Uterus (tissue), 4 donors: ENCODE data around the gene CHGA. TPM values are rescaled to one million over a fixed set of nuclear protein-coding genes. Genes with fewer than 3 reads are reported as not detected.

ENCODE experiments used
- DNase-seq, 2 donors: peaks; one replicate each; pipeline ENCODE4 v3.0.0-alpha.2; 2019 to 2020
- H3K27ac ChIP-seq, 2 donors: fragments of 200-600 bp; sonication (generic); 1 replicate in 1 of 2; 2 replicates in 1 of 2; pipeline ENCODE4 v1.5.1; 2016 to 2018
- H3K27me3 ChIP-seq, 2 donors: fragments of 200-600 bp; sonication (generic); one replicate each; pipeline ENCODE4 v1.5.1; 2018 to 2019; ENCODE audit warnings: control low read depth in 1 of 2
- H3K36me3 ChIP-seq, 2 donors: fragments of 200-600 bp; sonication (generic); one replicate each; pipeline ENCODE4 v1.5.1; 2019; ENCODE audit warnings: control low read depth in 1 of 2
- H3K4me1 ChIP-seq, 2 donors: fragments of 200-600 bp; sonication (generic); one replicate each; pipeline ENCODE4 v1.5.1; 2018 to 2019; ENCODE audit warnings: control low read depth in 1 of 2
- H3K4me3 ChIP-seq, 2 donors: fragments of 200-600 bp; sonication (generic); 1 replicate in 1 of 2; 2 replicates in 1 of 2; pipeline ENCODE4 v1.5.1; 2018 to 2019; ENCODE audit warnings: mild to moderate bottlenecking in 1 of 2
- H3K9me3 ChIP-seq, 2 donors: fragments of 200-600 bp; sonication (generic); one replicate each; pipeline ENCODE4 v1.5.1; 2019; ENCODE audit warnings: control low read depth in 1 of 2
- CTCF ChIP-seq, 4 experiments: fragments of 200-600 bp in 2 of 4; fragments of 450-650 bp in 2 of 4; sonication (generic) in 2 of 4; IDR thresholded peaks; one replicate each; pipeline ENCODE4 v1.5.1; 2016 to 2019; ENCODE audit warnings: antibody characterized with exemption in 4 of 4, mild to moderate bottlenecking in 2 of 4, moderate library complexity in 1 of 4
- POLR2A ChIP-seq, 2 donors: fragments of 450-650 bp; IDR thresholded peaks; one replicate each; pipeline ENCODE4 v1.6.1; 2016; ENCODE audit warnings: antibody characterized with exemption in 2 of 2, mild to moderate bottlenecking in 1 of 2, moderate library complexity in 1 of 2
- intact Hi-C: fragments of 100-400 bp; cut with DNase I; formaldehyde crosslinking; loops from one replicate; pipeline ENCODE4 v1.15.1; 2023; ENCODE audit warnings: low total_unique reads
- total RNA-seq, 4 donors: library from RNA; depleted of rRNA in 3 of 4; stranded (reverse); fragments of >200 nt in 3 of 4; gene quantifications; one replicate each; pipeline versions ENCODE4 v1.1.0 to v1.2.4, GENCODE V29; 2014 to 2023
- donor health status: DM: yes; HTN: yes; CAD: no.

CHGA gene
- total RNA-seq, 4 donors from 2014 or later, result 1.0 TPM; not detected in 3

GRCh38 chr14:92938235-92938875 is 15.4 kb downstream of the CHGA start:
- Histone ChIP-seq H3K27me3 (no peaks in the 10 kb centered on the region), H3K27ac (no peak overlapping the region), H3K4me3 (no peak overlapping the region), H3K9me3 (no peaks in the 10 kb centered on the region), H3K36me3 (no peaks in the 10 kb centered on the region), H3K4me1 (no peaks in the 10 kb centered on the region)
- DNase-seq, result no peak
- intact Hi-C loops, result no loop called here
- no peak for TF ChIP-seq CTCF (IDR thresholded peaks at IDR 0.05)

- intact Hi-C loops, result no loop called here
- Histone ChIP-seq H3K4me3 (no peak overlapping the region), H3K27me3 (no peaks in the 10 kb centered on the region), H3K9me3 (no peaks in the 10 kb centered on the region), H3K27ac (no peak overlapping the region), H3K4me1 (no peaks in the 10 kb centered on the region), H3K36me3 (no peaks in the 10 kb centered on the region)
- TF ChIP-seq CTCF (IDR thresholded peaks at IDR 0.05) (no peak), POLR2A (IDR thresholded peaks at IDR 0.05) (no peak)
- DNase-seq, result no peak
Measured at GRCh38 chr14:92938890-92939671, 16.1 kb downstream of the CHGA start.

GRCh38 chr14:92939699-92940098 is 16.7 kb downstream of the CHGA start:
- intact Hi-C loops, result no loop called here
- H3K27me3 ChIP-seq, result no peaks in the 10 kb centered on the region
- H3K36me3 ChIP-seq, result no peaks in the 10 kb centered on the region
- no peak overlapping the region for H3K27ac ChIP-seq
- no peaks in the 10 kb centered on the region for H3K4me1 ChIP-seq
- no peak overlapping the region for H3K4me3 ChIP-seq
- no peak for DNase-seq
- no peaks in the 10 kb centered on the region for H3K9me3 ChIP-seq
- TF ChIP-seq POLR2A (IDR thresholded peaks at IDR 0.05) (no peak), CTCF (IDR thresholded peaks at IDR 0.05) (no peak)

GRCh38 chr14:92940543-92940942 is 17.6 kb downstream of the CHGA start:
- no peaks in the 10 kb centered on the region for H3K4me1 ChIP-seq
- no peaks in the 10 kb centered on the region for H3K36me3 ChIP-seq
- H3K4me3 ChIP-seq, result no peak overlapping the region
- DNase-seq, result no peak
- no peaks in the 10 kb centered on the region for H3K9me3 ChIP-seq
- no peaks in the 10 kb centered on the region for H3K27me3 ChIP-seq
- TF ChIP-seq POLR2A (IDR thresholded peaks at IDR 0.05) (no peak), CTCF (IDR thresholded peaks at IDR 0.05) (no peak)
- intact Hi-C loops, result no loop called here
- H3K27ac ChIP-seq, result no peak overlapping the region

GRCh38 chr14:92941531-92941930 is 18.6 kb downstream of the CHGA start:
- no peak overlapping the region for H3K27ac ChIP-seq
- intact Hi-C loops, result no loop called here

More at GRCh38 chr14:92941531-92941930, 18.6 kb downstream of the CHGA start:
- H3K36me3 ChIP-seq, result no peaks in the 10 kb centered on the region
- H3K4me1 ChIP-seq, result no peaks in the 10 kb centered on the region
- DNase-seq, result no peak
- TF ChIP-seq POLR2A (IDR thresholded peaks at IDR 0.05) (no peak), CTCF (IDR thresholded peaks at IDR 0.05) (no peak)
- H3K4me3 ChIP-seq, result no peak overlapping the region
- H3K9me3 ChIP-seq, result no peaks in the 10 kb centered on the region
- no peaks in the 10 kb centered on the region for H3K27me3 ChIP-seq
